ENCODE measurements around the gene DBNL. TPM values are rescaled to one million over a fixed set of nuclear protein-coding genes. Genes with fewer than 3 reads are reported as not detected.

DBNL gene
- total RNA-seq, 2 donors from 2014 or later, result 81.4 to 106 TPM

- Histone ChIP-seq H3K9me3 (no peaks in the 10 kb centered on the region), H3K4me3 (peak within 1 kb of the TSS; percentile 38), H3K27me3 (peaks cover 11% of the 10 kb centered on the region), H3K27ac (peak within 1 kb of the TSS; percentile 61), H3K4me1 (no peaks in the 10 kb centered on the region), H3K36me3 (no peaks in the 10 kb centered on the region), H3K9ac (ENCODE audit: low read depth in 2 of 2, low read length in 2 of 2) (peak within 1 kb of the TSS; percentile 59 to 63)
- no peak for DNase-seq
- intact Hi-C loops (cut with DNase I), result no loop called here
- TF ChIP-seq CTCF (IDR thresholded peaks at IDR 0.05), result no peak
Observed at GRCh38 chr7:44103923-44104859, 59.7 kb downstream of the DBNL start, which contains the start of gene AEBP1. AEBP1 (plus strand) TSS chr7:44104345; CDS start chr7:44104666, 321 bp downstream.

GRCh38 chr7:44104860-44105771 is 60.6 kb downstream of the DBNL start:
- no peaks in the 10 kb centered on the region for H3K36me3 ChIP-seq
- H3K9me3 ChIP-seq, result no peaks in the 10 kb centered on the region
- DNase-seq, result no peak
- H3K4me1 ChIP-seq, result no peaks in the 10 kb centered on the region
- peaks cover 11% of the 10 kb centered on the region for H3K27me3 ChIP-seq
- H3K27ac ChIP-seq, result peak overlapping the region; percentile 61
- peak overlapping the region; percentile 38 for H3K4me3 ChIP-seq
- no peak for TF ChIP-seq CTCF (IDR thresholded peaks at IDR 0.05)
- intact Hi-C loops (cut with DNase I), result no loop called here
- peak overlapping the region; percentile 59 to 63 for H3K9ac ChIP-seq (ENCODE audit: low read depth in 2 of 2, low read length in 2 of 2)

GRCh38 chr7:44105832-44106231 is 61.3 kb downstream of the DBNL start:
- intact Hi-C loops (cut with DNase I), result no loop called here
- Histone ChIP-seq H3K4me1 (no peaks in the 10 kb centered on the region), H3K4me3 (peak overlapping the region; percentile 38), H3K9ac (ENCODE audit: low read depth in 2 of 2, low read length in 2 of 2) (peak overlapping the region; percentile 23 to 50), H3K36me3 (no peaks in the 10 kb centered on the region), H3K27me3 (peaks cover 11% of the 10 kb centered on the region), H3K9me3 (no peaks in the 10 kb centered on the region), H3K27ac (peak overlapping the region; percentile 7)
- no peak for DNase-seq
- no peak for TF ChIP-seq CTCF (IDR thresholded peaks at IDR 0.05)

DNA sequence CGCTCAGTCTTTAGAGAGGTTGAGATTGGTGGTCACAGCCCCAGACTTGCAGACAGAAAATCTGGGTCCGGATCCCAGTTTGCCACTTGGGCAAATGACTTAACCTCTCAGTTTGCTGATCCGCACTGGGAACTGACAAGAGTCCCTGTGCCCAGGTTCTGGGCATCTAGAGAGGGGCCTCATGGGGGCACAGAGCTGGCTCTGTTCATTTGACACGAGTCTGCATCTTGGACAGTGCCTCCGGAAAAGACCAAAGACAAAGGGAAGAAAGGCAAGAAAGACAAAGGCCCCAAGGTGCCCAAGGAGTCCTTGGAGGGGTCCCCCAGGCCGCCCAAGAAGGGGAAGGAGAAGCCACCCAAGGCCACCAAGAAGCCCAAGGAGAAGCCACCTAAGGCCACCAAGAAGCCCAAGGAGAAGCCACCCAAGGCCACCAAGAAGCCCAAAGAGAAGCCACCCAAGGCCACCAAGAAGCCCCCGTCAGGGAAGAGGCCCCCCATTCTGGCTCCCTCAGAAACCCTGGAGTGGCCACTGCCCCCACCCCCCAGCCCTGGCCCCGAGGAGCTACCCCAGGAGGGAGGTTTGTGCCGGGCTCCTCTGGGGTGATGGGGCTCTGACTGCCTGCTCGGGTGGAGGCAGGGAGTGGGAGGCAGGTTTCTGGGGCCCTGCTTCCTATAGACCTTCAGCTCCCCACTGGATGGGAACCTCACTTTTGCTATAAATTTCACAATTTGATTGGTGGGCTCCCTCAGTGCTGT is 62.0 kb downstream of the DBNL start:
- H3K27ac ChIP-seq, result peak overlapping the region; percentile 7
- no peak overlapping the region for H3K4me3 ChIP-seq
- peaks cover 11% of the 10 kb centered on the region for H3K27me3 ChIP-seq
- no peaks in the 10 kb centered on the region for H3K36me3 ChIP-seq
- no peaks in the 10 kb centered on the region for H3K4me1 ChIP-seq
- no peak for TF ChIP-seq CTCF (IDR thresholded peaks at IDR 0.05)
- intact Hi-C loops (cut with DNase I), result no loop called here
- H3K9ac ChIP-seq (ENCODE audit: low read depth in 2 of 2, low read length in 2 of 2), result no peak overlapping the region
- DNase-seq, result no peak
- no peaks in the 10 kb centered on the region for H3K9me3 ChIP-seq
